Measurements from ENCODE around the gene MCF2L2. TPM values are rescaled to one million over a fixed set of nuclear protein-coding genes. Genes with fewer than 3 reads are reported as not detected.

The MCF2L2 gene
- total and polyA plus RNA-seq, 2 of the 13 experiments (the other 11 are each of a cell fraction or from before 2014, with no cell fraction given) = not detected

GRCh38 chr3:183149915-183150750, 278.3 kb downstream of the MCF2L2 start:
- WGBS (ENCODE audit: low lambda C conversion rate) = 16% methylated on average over 5 of the region's 5 CpGs
- no TSS peak for BruUV-seq (replicated peaks)
- Histone ChIP-seq H3K27me3 (ENCODE audit: control insufficient read depth in 1 of 2, insufficient read depth in 2 of 2, low read length in 2 of 2) (peaks cover 0 to 9% of the 10 kb centered on the region in 2 experiments; a peak in 2 of 5 replicates), H2AFZ (ENCODE audit: low read length) (no peak overlapping the region), H3K4me3 (replicated peaks in 1 of 3; ENCODE audit: insufficient read depth in 1 of 3, low read depth in 2 of 3, low read length in 3 of 3) (no peak overlapping the region), H3K4me1 (ENCODE audit: insufficient read depth, low read length) (no peaks in the 10 kb centered on the region), H4K20me1 (ENCODE audit: insufficient read depth, low read length) (no peaks in the 10 kb centered on the region), H3K4me2 (ENCODE audit: low read depth, low read length) (no peak overlapping the region), H3K79me2 (ENCODE audit: insufficient read depth, low read length) (no peaks in the 10 kb centered on the region), H3K27ac (ENCODE audit: extremely low read length, insufficient read depth, low read length) (no peak overlapping the region), H3K9me3 (ENCODE audit: low read length) (no peaks in the 10 kb centered on the region), H3K36me3 (replicated peaks in 1 of 2; ENCODE audit: control insufficient read depth in 1 of 2, insufficient read depth in 2 of 2, low read length in 2 of 2) (no peaks in the 10 kb centered on the region), H3K9ac (ENCODE audit: insufficient read depth, low read depth, low read length) (no peak overlapping the region)
- in situ Hi-C loops (cut with HindIII; ENCODE audit: extremely low pct_ligation_motif_present, low pct_unique_long_range_greater_than_20kb) (no loop called here), intact Hi-C loops (cut with micrococcal nuclease; ENCODE audit: unreplicated experiment) (no loop called here)
- ChIA-PET CTCF (ENCODE audit: low intra/inter-chr PET ratio, low total read pairs) (no interaction called here), POLR2A (interaction anchor here (0.7 kb wide), 1 partner anchor 288 kb away, joined by 3 read pairs; no protein-coding TSS in a partner anchor)
- no peak for ATAC-seq
- TF ChIP-seq TEF (CRISPR knock-in tag; IDR thresholded peaks at IDR 0.05) (no peak), RBAK (CRISPR knock-in tag; IDR thresholded peaks at IDR 0.05) (no peak)
- FAIRE-seq = no peak
- DNase-seq (ENCODE audit: low spot score) = no peak

- ChIA-PET POLR2A (no interaction called here), CTCF (ENCODE audit: low intra/inter-chr PET ratio, low total read pairs) (no interaction called here)
- H2AFZ ChIP-seq (ENCODE audit: low read length) = no peak overlapping the region
- H3K36me3 ChIP-seq (replicated peaks in 1 of 2; ENCODE audit: control insufficient read depth in 1 of 2, insufficient read depth in 2 of 2, low read length in 2 of 2) = no peaks in the 10 kb centered on the region
- no peaks in the 10 kb centered on the region for H4K20me1 ChIP-seq (ENCODE audit: insufficient read depth, low read length)
- intact Hi-C loops (cut with micrococcal nuclease; ENCODE audit: unreplicated experiment) (no loop called here), in situ Hi-C loops (cut with HindIII; ENCODE audit: extremely low pct_ligation_motif_present, low pct_unique_long_range_greater_than_20kb) (no loop called here)
- no peak overlapping the region for H3K27ac ChIP-seq (ENCODE audit: extremely low read length, insufficient read depth, low read length)
- H3K4me2 ChIP-seq (ENCODE audit: low read depth, low read length) = no peak overlapping the region
- no peak overlapping the region for H3K4me3 ChIP-seq (replicated peaks in 1 of 3; ENCODE audit: insufficient read depth in 1 of 3, low read depth in 2 of 3, low read length in 3 of 3)
- no peaks in the 10 kb centered on the region for H3K9me3 ChIP-seq (ENCODE audit: low read length)
- WGBS (ENCODE audit: low lambda C conversion rate) = 14% methylated on average over 4 of the region's 4 CpGs
- DNase-seq (ENCODE audit: low spot score) (no peak), ATAC-seq (no peak), FAIRE-seq (no peak)
- 0 out of 5 replicates have a peak, but pooled peaks cover 0 to 5% of the 10 kb centered on the region in 2 experiments for H3K27me3 ChIP-seq (ENCODE audit: control insufficient read depth in 1 of 2, insufficient read depth in 2 of 2, low read length in 2 of 2)
- no TSS peak for BruUV-seq (replicated peaks)
- TF ChIP-seq MATR3 (CRISPR knock-in tag; IDR thresholded peaks at IDR 0.05) (no peak), CCDC6 (CRISPR knock-in tag; IDR thresholded peaks at IDR 0.05) (no peak), ZNF33B (CRISPR knock-in tag; IDR thresholded peaks at IDR 0.05) (no peak), YY1 (IDR thresholded peaks at IDR 0.05; ENCODE audit: insufficient read depth, insufficient replicate concordance, low read depth, low read length) (no peak), BRCA1 (CRISPR knock-in tag; IDR thresholded peaks at IDR 0.05) (no peak), ZBTB7B (CRISPR knock-in tag; IDR thresholded peaks at IDR 0.05) (no peak), ZBTB44 (CRISPR knock-in tag; IDR thresholded peaks at IDR 0.05) (no peak)
- no peak overlapping the region for H3K9ac ChIP-seq (ENCODE audit: insufficient read depth, low read depth, low read length)
- no peaks in the 10 kb centered on the region for H3K4me1 ChIP-seq (ENCODE audit: insufficient read depth, low read length)
- H3K79me2 ChIP-seq (ENCODE audit: insufficient read depth, low read length) = no peaks in the 10 kb centered on the region
Observed at GRCh38 chr3:183148056-183148455, 280.4 kb downstream of the MCF2L2 start.

Measured in HepG2 (cell line).